Type B pancreatic cell (in vitro differentiated cells): Measurements from ENCODE around the gene PDZD11. TPM values are rescaled to one million over a fixed set of nuclear protein-coding genes. Genes with fewer than 3 reads are reported as not detected.
"Not testable (repeated sequence)": the region's sequence is repeated elsewhere in the genome, so short reads cannot be mapped to it uniquely, and the experiment has no call there.

ENCODE experiments used
- DNase-seq: peaks from one replicate; pipeline ENCODE4 v3.0.0; 2021; ENCODE audit warnings: mixed read lengths; ENCODE audit not compliant: unreplicated experiment; ENCODE audit errors: extremely low spot score
- H3K27ac Mint-ChIP-seq: 2 replicates; pipeline ENCODE4 v1.8.0; 2021; ENCODE audit warnings: mild to moderate bottlenecking, mixed read lengths
- H3K27me3 Mint-ChIP-seq: 2 replicates; pipeline ENCODE4 v1.8.0; 2021; ENCODE audit warnings: mixed read lengths
- H3K36me3 Mint-ChIP-seq: 2 replicates; pipeline ENCODE4 v1.8.0; 2021; ENCODE audit warnings: mixed read lengths
- H3K4me1 Mint-ChIP-seq: one replicate; pipeline ENCODE4 v1.8.0; 2021; ENCODE audit warnings: mixed read lengths; ENCODE audit not compliant: unreplicated experiment
- H3K4me3 Mint-ChIP-seq: 2 replicates; pipeline ENCODE4 v1.8.0; 2021; ENCODE audit warnings: mild to moderate bottlenecking, mixed read lengths
- H3K9me3 Mint-ChIP-seq: 2 replicates; pipeline ENCODE4 v1.8.0; 2021; ENCODE audit warnings: mixed read lengths
- total RNA-seq: library from RNA; stranded (reverse); gene quantifications from 2 replicates; pipeline ENCODE4 v1.2.1, GENCODE V29; 2021; ENCODE audit warnings: low replicate concordance
- TF ChIP-seq, protein P1 (sequence below): fragments of 200-600 bp; sonication (generic); conservative IDR thresholded peaks from 2 replicates; pipeline ENCODE4 v1.5.0; 2021; ENCODE audit warnings: antibody characterized with exemption, mild to moderate bottlenecking

The PDZD11 gene
- total RNA-seq, 1 donor from 2014 or later: 44.0 TPM

- Mint-ChIP-seq H3K36me3 (no peaks in the 10 kb centered on the region), H3K27ac (no peak overlapping the region), H3K9me3 (peaks cover 4% of the 10 kb centered on the region), H3K4me1 (no peaks in the 10 kb centered on the region), H3K27me3 (no peaks in the 10 kb centered on the region), H3K4me3 (no peak overlapping the region)
- TF ChIP-seq, protein P1, sequence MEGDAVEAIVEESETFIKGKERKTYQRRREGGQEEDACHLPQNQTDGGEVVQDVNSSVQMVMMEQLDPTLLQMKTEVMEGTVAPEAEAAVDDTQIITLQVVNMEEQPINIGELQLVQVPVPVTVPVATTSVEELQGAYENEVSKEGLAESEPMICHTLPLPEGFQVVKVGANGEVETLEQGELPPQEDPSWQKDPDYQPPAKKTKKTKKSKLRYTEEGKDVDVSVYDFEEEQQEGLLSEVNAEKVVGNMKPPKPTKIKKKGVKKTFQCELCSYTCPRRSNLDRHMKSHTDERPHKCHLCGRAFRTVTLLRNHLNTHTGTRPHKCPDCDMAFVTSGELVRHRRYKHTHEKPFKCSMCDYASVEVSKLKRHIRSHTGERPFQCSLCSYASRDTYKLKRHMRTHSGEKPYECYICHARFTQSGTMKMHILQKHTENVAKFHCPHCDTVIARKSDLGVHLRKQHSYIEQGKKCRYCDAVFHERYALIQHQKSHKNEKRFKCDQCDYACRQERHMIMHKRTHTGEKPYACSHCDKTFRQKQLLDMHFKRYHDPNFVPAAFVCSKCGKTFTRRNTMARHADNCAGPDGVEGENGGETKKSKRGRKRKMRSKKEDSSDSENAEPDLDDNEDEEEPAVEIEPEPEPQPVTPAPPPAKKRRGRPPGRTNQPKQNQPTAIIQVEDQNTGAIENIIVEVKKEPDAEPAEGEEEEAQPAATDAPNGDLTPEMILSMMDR: no peak
- no peak for DNase-seq
Observed at GRCh38 chrX:70244881-70245280, 44.8 kb downstream of the PDZD11 start.

DNA sequence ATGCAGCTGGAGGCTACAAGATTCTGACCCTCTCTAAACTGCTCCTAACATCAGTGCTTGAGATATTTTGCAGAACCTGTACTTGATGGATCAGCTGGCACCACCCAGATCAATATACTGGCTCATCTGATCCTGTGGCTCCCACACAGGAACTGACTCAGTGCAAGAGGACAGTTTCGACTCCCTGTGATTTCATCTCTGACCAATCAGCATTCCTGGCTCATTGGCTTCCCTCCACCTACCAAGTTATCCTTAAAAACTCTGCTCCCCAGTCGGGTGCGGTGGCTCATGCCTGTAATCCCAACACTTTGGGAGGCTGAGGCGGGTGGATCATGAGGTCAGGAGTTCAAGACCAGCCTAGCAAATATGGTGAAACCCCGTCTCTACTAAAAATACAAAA lies 46.1 kb downstream of the PDZD11 start:
- DNase-seq, H3K36me3 Mint-ChIP-seq, H3K9me3 Mint-ChIP-seq, H3K4me1 Mint-ChIP-seq, H3K4me3 Mint-ChIP-seq, H3K27ac Mint-ChIP-seq, H3K27me3 Mint-ChIP-seq: not testable (repeated sequence)

DNA sequence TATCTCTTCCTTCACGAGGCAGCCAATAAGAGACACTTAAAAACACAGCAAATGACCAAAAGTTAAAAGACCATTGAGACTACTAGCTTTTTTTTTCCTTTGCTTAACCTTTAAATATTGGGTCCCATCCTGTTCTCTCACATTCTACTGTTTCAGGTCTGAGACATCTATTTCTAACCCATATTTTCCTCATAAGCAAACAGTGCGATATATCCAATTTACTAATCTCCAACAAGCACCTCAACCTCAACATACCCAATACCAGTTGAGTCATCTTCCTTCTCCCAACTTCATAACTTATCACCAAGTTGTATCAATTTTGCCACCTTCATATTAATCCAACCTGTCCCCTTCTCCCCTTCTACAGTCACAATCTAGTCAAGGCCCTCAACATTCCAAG lies 48.2 kb downstream of the PDZD11 start:
- Mint-ChIP-seq H3K36me3 (no peaks in the 10 kb centered on the region), H3K27me3 (no peaks in the 10 kb centered on the region), H3K4me1 (no peaks in the 10 kb centered on the region), H3K9me3 (peaks cover 4% of the 10 kb centered on the region), H3K4me3 (no peak overlapping the region), H3K27ac (no peak overlapping the region)
- TF ChIP-seq, protein P1: no peak
- DNase-seq: no peak

DNA sequence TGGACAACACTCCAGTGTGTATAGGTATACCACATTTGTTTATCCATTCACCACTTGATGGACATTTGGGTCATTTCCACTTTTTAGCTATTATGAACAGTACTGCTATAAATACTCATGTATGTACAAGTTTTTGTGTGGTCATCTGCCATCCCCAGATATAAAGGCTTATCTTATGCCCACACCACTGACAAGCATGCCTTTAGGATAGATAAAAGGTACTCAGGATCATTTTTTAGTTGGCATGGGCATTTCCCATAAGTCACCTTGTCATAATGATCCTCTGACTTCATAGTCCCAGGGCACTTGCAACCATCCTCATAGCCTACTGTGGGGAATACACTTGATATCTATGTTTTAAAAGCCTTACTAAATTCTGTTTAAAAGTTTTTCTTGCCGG lies 49.0 kb downstream of the PDZD11 start:
- Mint-ChIP-seq H3K4me1 (no peaks in the 10 kb centered on the region), H3K9me3 (peaks cover 4% of the 10 kb centered on the region), H3K36me3 (no peaks in the 10 kb centered on the region), H3K4me3 (no peak overlapping the region), H3K27me3 (no peaks in the 10 kb centered on the region), H3K27ac (no peak overlapping the region)
- TF ChIP-seq, protein P1: no peak
- no peak for DNase-seq

Other genes starting within 250 kb of the PDZD11 start
- gene AWAT2, start 240.0 kb downstream of the PDZD11 start, total RNA-seq: not detected in 2 replicates
- not detected in 2 replicates for gene OTUD6A, start 227.5 kb downstream of the PDZD11 start, total RNA-seq
- gene IGBP1, start 156.5 kb downstream of the PDZD11 start, total RNA-seq: 60.3 and 60.4 TPM in 2 replicates
- not detected in 2 replicates for gene DGAT2L6, start 112.4 kb downstream of the PDZD11 start, total RNA-seq
- gene AWAT1, start 55.3 kb downstream of the PDZD11 start, total RNA-seq: not detected in 2 replicates
- not detected in 2 replicates for gene P2RY4, start 29.7 kb downstream of the PDZD11 start, total RNA-seq
- gene ARR3, start 21.6 kb downstream of the PDZD11 start, total RNA-seq: not detected in 2 replicates
- not detected in 2 replicates for gene RAB41, start 7.8 kb downstream of the PDZD11 start, total RNA-seq
- gene KIF4A, start 177 bp upstream of the PDZD11 start, total RNA-seq: 8.6 and 29.8 TPM in 2 replicates
- 2.0 and 4.0 TPM in 2 replicates for gene GDPD2, start 133.4 kb upstream of the PDZD11 start, total RNA-seq
- gene DLG3, start 154.9 kb upstream of the PDZD11 start, total RNA-seq: 41.8 and 44.9 TPM in 2 replicates